Muscle layer of duodenum (tissue), 2 donors: ENCODE data around the gene MAD1L1.

Experiments used
- H3K27ac ChIP-seq: one replicate; pipeline ENCODE4 v1.7.0; 2013; ENCODE audit warnings: mild to moderate bottlenecking, low read length
- H3K27me3 ChIP-seq: one replicate; pipeline ENCODE4 v1.7.0; 2013; ENCODE audit warnings: low read depth, mild to moderate bottlenecking, control low read depth, low read length
- H3K36me3 ChIP-seq, 2 donors: one replicate each; pipeline ENCODE4 v1.7.0; 2013; ENCODE audit warnings: low read length in 2 of 2, control low read depth in 1 of 2, mild to moderate bottlenecking in 1 of 2; ENCODE audit not compliant: insufficient read depth in 2 of 2, control insufficient read depth in 1 of 2
- H3K4me1 ChIP-seq, 2 donors: one replicate each; pipeline ENCODE4 v1.7.0; 2013; ENCODE audit warnings: low read length in 2 of 2, mild to moderate bottlenecking in 2 of 2, control low read depth in 1 of 2, moderate library complexity in 1 of 2; ENCODE audit not compliant: insufficient read depth in 2 of 2, control insufficient read depth in 1 of 2
- H3K4me3 ChIP-seq, 2 donors: one replicate each; pipeline ENCODE4 v1.7.0; 2013; ENCODE audit warnings: low read length in 2 of 2, low read depth in 1 of 2, mild to moderate bottlenecking in 1 of 2
- H3K9me3 ChIP-seq, 2 donors: one replicate each; pipeline ENCODE4 v1.7.0; 2013; ENCODE audit warnings: low read length in 2 of 2, control low read depth in 1 of 2, mild to moderate bottlenecking in 1 of 2; ENCODE audit not compliant: control insufficient read depth in 1 of 2
- donor health status: healthy.

MAD1L1 gene

DNA sequence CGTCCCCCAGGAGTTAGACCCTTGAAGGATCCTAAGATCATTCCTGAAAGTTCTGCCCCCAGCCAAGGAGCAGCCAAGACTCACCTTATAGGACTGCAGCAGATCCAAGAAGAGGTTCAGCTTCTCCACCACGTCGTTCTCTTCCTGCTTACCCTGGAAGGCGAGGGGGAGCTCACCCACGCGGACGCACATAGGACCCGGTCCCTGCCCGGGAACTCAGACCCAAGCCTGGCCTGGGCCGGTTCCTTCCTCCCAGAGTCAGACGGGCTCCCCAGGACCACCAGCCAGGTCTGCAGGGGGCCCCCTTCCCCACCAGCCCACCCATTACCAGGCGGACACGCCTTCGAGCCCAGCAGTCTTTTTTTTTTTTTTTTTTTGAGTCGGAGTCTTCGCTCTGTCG, 24.9 kb upstream of the MAD1L1 start:
- no peak overlapping the region for H3K27ac ChIP-seq
- H3K4me3 ChIP-seq, result no peak overlapping the region
- no peaks in the 10 kb centered on the region for H3K4me1 ChIP-seq
- H3K27me3 ChIP-seq, result no peaks in the 10 kb centered on the region
- peaks cover 0 to 54% of the 10 kb centered on the region in 2 donors for H3K36me3 ChIP-seq
- no peaks in the 10 kb centered on the region for H3K9me3 ChIP-seq

DNA sequence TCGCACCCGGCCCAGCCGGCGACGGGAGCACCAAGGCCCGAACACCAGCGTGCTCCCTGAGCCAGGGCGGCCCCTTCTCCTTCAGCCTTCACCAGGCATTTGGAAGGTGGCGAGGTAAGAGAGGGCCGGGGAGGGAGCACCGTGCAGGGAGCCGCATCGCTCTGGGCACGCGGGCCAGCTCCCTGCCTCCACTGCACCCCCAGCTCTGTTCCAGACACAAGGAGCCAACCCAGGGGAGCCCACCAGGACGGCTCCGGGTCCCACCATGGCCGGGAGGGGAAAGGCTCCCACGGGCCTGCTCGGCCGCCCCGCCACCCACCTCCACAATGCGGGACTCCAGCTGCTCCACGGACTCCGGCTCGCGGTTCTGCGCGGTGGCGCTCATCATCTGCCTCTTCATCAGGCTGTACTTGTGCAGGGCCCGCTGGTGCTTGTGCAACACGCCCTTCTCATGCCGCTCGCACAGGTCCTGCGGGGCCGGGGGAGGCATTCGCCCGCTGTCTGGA, 24.4 kb upstream of the MAD1L1 start:
- no peak overlapping the region for H3K4me3 ChIP-seq
- no peak overlapping the region for H3K27ac ChIP-seq
- H3K4me1 ChIP-seq, result no peaks in the 10 kb centered on the region
- H3K36me3 ChIP-seq, result peaks cover 0 to 49% of the 10 kb centered on the region in 2 donors
- no peaks in the 10 kb centered on the region for H3K27me3 ChIP-seq
- no peaks in the 10 kb centered on the region for H3K9me3 ChIP-seq

GRCh38 chr7:2256306-2257045, 23.7 kb upstream of the MAD1L1 start:
- peaks cover 0 to 45% of the 10 kb centered on the region in 2 donors for H3K36me3 ChIP-seq
- H3K4me3 ChIP-seq, result no peak overlapping the region
- no peaks in the 10 kb centered on the region for H3K4me1 ChIP-seq
- no peak overlapping the region for H3K27ac ChIP-seq
- no peaks in the 10 kb centered on the region for H3K27me3 ChIP-seq
- H3K9me3 ChIP-seq, result no peaks in the 10 kb centered on the region

DNA sequence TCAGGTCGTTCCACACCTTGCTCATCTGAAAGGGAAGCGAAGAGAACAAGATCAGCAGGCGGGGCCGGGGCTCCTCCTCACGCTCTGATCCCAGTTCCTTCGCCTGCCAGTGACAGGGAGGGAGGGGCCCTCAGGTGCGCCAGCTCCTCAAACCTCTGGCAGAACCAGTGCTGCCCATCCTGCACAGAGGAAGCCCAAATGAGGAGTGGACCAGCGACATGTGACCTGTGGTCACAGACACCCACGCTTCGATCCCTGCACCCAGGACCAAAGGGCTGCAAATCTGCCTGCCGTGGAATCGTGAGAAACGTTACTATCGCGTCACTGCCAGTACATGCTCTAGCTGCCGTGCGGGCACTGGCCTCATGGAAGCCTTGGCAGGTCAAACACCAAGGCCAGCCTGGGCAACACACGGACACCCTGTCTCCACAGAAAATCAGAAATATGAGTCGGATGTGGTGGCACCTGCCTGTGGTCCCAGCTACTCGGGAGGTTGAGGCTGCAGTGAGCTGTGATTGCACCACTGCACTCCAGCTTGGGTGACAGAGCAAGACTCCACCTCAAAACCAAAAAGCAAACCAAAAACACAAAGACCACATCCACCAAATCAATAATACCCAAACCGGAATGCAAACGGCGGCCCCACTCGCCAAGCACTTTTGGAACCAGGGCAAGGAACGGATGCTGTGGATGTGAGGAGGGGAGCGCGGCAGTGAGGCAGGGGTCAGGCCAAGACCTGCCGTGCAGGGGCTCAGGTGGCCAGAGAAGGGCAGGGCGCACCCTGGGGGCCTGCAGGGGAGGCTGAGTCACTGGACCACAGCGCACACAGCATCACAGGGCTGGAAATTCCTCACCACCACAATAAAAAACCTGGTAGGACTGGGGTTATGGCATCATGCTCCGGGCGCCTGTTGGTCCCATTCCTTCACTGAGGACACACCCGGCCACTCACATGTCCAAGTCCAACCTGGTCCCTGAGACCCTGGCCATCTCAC, 22.7 kb upstream of the MAD1L1 start:
- no peaks in the 10 kb centered on the region for H3K27me3 ChIP-seq
- H3K9me3 ChIP-seq, result no peaks in the 10 kb centered on the region
- H3K4me3 ChIP-seq, result no peak overlapping the region
- H3K4me1 ChIP-seq, result no peaks in the 10 kb centered on the region
- H3K36me3 ChIP-seq, result peaks cover 0 to 48% of the 10 kb centered on the region in 2 donors
- no peak overlapping the region for H3K27ac ChIP-seq

DNA sequence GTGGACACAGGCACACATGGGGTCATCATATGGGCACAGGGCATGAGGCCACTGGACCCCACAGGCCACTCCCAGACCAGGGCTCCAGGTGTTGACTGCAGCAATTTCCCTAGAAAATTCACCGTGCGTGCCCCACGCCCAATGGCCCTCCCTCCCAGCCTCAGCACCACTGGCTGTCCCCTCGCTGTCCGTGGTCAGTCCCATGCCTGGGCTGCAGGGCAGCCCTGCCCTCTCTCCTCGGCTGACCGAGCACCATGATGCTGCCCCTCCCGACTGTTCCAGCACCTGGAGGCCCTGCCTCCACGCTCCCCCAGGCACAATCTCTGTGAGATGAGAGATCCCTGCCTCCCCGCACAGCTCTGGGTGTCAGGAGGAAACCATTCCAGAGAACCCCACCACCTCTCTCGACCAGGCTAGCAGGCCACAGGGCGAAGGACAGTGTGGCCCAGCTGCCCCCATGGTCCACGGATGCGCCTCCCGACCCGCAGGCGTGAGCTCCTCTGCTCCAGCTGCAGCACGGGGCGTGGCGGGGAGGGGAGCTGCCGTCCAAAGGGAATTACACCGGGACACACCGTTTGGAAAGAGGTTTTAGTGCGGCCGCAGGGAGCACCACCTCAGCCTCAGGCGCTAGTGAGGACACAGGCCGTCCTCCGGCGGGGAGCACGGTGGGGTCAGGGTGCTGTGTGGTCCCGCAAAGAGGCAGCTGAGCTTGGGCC, 21.8 kb upstream of the MAD1L1 start:
- Histone ChIP-seq H3K27me3 (no peaks in the 10 kb centered on the region), H3K4me3 (no peak overlapping the region), H3K36me3 (peaks cover 0 to 50% of the 10 kb centered on the region in 2 donors), H3K9me3 (no peaks in the 10 kb centered on the region), H3K27ac (no peak overlapping the region), H3K4me1 (no peaks in the 10 kb centered on the region)

DNA sequence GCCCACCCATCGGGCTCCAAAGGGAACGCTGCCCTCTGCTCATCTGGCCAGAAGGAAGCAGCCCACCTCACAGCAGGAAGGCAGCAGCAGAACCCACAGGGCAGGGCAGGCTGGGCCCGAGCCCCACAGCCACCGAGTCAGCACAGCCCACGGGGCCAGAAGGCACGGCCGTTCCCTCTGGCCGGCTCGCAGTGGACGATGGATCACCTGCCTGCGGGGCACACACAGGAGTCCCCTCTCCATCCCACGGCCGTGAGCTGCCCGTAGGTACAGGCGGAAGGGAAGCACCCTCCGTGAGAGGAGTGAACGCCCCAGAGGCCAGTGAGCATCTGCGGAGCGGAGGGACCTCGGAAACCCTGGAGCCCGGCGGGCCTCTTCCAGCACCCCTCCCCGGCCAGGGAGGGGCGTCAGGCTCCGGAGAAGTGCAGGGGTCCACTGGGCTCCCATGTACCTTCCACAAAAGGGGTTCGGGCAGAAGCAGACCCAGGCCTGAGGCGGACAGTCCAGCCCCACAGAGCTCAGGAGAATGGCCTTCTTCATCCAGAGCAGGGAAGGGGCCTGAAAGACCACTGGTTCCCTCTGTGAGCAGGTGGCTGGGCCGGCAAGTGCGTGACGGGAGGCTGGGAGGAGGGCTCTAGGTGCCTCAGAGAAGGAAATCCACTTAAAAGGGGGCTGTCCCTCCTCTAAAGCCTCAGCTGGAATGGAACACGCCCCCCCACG, 20.9 kb upstream of the MAD1L1 start:
- H3K4me1 ChIP-seq, result peaks cover 2 to 7% of the 10 kb centered on the region in 2 donors
- H3K36me3 ChIP-seq, result peaks cover 0 to 57% of the 10 kb centered on the region in 2 donors
- no peaks in the 10 kb centered on the region for H3K27me3 ChIP-seq
- H3K4me3 ChIP-seq, result no peak overlapping the region
- H3K9me3 ChIP-seq, result no peaks in the 10 kb centered on the region
- H3K27ac ChIP-seq, result no peak overlapping the region

- H3K4me3 ChIP-seq, result no peak overlapping the region
- H3K27me3 ChIP-seq, result no peaks in the 10 kb centered on the region
- H3K4me1 ChIP-seq, result peaks cover 3 to 8% of the 10 kb centered on the region in 2 donors
- H3K9me3 ChIP-seq, result no peaks in the 10 kb centered on the region
- no peak overlapping the region for H3K27ac ChIP-seq
- peaks cover 0 to 57% of the 10 kb centered on the region in 2 donors for H3K36me3 ChIP-seq
Observed at GRCh38 chr7:2253021-2253420, 20.3 kb upstream of the MAD1L1 start.

- Histone ChIP-seq H3K4me3 (no peak overlapping the region), H3K27ac (no peak overlapping the region), H3K27me3 (no peaks in the 10 kb centered on the region), H3K36me3 (peaks cover 0 to 51% of the 10 kb centered on the region in 2 donors), H3K9me3 (no peaks in the 10 kb centered on the region), H3K4me1 (peaks cover 3 to 8% of the 10 kb centered on the region in 2 donors)
Observed at GRCh38 chr7:2251841-2252771, 19.4 kb upstream of the MAD1L1 start.

GRCh38 chr7:2251381-2251780, 18.6 kb upstream of the MAD1L1 start:
- Histone ChIP-seq H3K9me3 (no peaks in the 10 kb centered on the region), H3K27ac (no peak overlapping the region), H3K27me3 (no peaks in the 10 kb centered on the region), H3K4me1 (peaks cover 3 to 8% of the 10 kb centered on the region in 2 donors), H3K4me3 (no peak overlapping the region), H3K36me3 (peaks cover 0 to 44% of the 10 kb centered on the region in 2 donors)
